Large intestine (tissue), 3 donors: ENCODE data around the gene IFIT1B. TPM values are rescaled to one million over a fixed set of nuclear protein-coding genes. Genes with fewer than 3 reads are reported as not detected.

Experiments used
- DNase-seq, 2 donors: peaks; one replicate each; pipeline versions ENCODE4 v3.0.0 to v3.0.0-alpha.2; 2013
- H3K27ac ChIP-seq: one replicate; pipeline ENCODE4 v1.5.1; 2013; ENCODE audit warnings: low read length
- H3K27me3 ChIP-seq: 2 replicates; pipeline ENCODE4 v1.6.1; 2013; ENCODE audit warnings: low read length; ENCODE audit not compliant: control insufficient read depth, insufficient read depth
- H3K36me3 ChIP-seq: 2 replicates; pipeline ENCODE4 v1.6.1; 2013; ENCODE audit warnings: low read length; ENCODE audit not compliant: control insufficient read depth, insufficient read depth
- H3K4me1 ChIP-seq: one replicate; pipeline ENCODE4 v1.6.1; 2013; ENCODE audit warnings: low read length; ENCODE audit not compliant: control insufficient read depth, insufficient read depth
- H3K4me3 ChIP-seq: one replicate; pipeline ENCODE4 v1.5.1; 2013; ENCODE audit warnings: low read length
- H3K9me3 ChIP-seq: one replicate; pipeline ENCODE4 v1.6.1; 2013; ENCODE audit warnings: mild to moderate bottlenecking, low read depth, low read length, moderate library complexity; ENCODE audit not compliant: control insufficient read depth
- WGBS: methylation state at CpG from one replicate; pipeline ENCODE4 v1.1.5; 2013; ENCODE audit warnings: low lambda C conversion rate; ENCODE audit not compliant: insufficient coverage; 5-methylcytosine and 5-hydroxymethylcytosine counted together
- polyA plus RNA-seq: library from polyadenylated mRNA; unstranded; fragments of 120-200 nt; gene quantifications from one replicate; pipeline ENCODE4 v1.2.1, GENCODE V29; 2013

IFIT1B gene
- polyA plus RNA-seq, 1 donor: 0.34 TPM

- Histone ChIP-seq H3K4me3 (no peak overlapping the region), H3K27ac (no peak overlapping the region), H3K27me3 (no peaks in the 10 kb centered on the region), H3K36me3 (no peaks in the 10 kb centered on the region), H3K9me3 (no peaks in the 10 kb centered on the region), H3K4me1 (peaks cover 18% of the 10 kb centered on the region)
- no CpG with 5 or more reads among the region's 6 CpGs for whole genome bisulfite sequencing
- no peak for DNase-seq
Measured at GRCh38 chr10:89363729-89364442, 14.0 kb upstream of the IFIT1B start.

DNA sequence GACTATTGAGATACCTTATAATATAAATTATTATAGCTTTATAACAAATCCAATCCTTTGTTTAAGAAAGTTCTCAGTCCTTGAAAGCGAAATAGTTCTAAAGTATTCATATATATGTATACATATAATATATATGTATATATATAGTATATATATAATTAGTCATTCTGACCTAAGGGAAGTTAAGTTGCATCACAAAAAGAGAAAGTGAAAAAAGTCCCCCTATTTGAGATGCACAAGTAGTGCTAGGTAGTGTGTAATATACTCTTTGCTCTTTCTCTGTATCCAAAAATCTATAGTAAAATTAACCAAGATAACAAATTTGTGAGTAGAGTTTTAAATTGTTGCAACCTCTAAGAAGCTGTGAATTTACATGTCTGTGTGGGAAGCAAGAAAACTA is 13.3 kb upstream of the IFIT1B start:
- WGBS: no CpG with 5 or more reads among the region's 1 CpG

DNA sequence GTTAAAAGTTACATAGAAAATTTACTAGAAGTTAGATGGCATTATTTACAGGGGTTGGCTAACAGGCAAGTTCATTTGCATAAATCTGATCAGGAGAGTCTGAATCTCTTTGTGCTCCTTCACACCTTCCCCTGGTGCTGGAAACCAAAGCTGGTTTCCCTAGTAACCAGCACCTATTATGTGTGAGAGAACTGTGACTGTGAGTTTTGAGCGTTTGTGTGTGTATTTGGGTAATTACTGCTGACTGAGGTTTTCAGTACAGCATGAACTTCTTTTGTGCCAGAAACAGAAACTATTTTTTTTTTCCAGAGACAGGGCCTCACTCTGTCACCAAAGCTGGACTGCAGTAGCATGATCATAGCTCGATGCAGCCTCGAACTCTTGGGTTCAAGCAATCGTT is 10.3 kb upstream of the IFIT1B start:
- WGBS: 72% methylated on average over 2 of the region's 4 CpGs
- DNase-seq: peak in 1 of 2 donors; percentile 57
- Histone ChIP-seq H3K36me3 (no peaks in the 10 kb centered on the region), H3K27me3 (no peaks in the 10 kb centered on the region), H3K9me3 (no peaks in the 10 kb centered on the region), H3K4me3 (no peak overlapping the region), H3K27ac (peak overlapping the region; percentile 47), H3K4me1 (peaks cover 18% of the 10 kb centered on the region)

More for the DNA sequence above, 13.3 kb upstream of the IFIT1B start:
- Histone ChIP-seq H3K4me1 (peaks cover 21% of the 10 kb centered on the region), H3K27ac (no peak overlapping the region), H3K27me3 (no peaks in the 10 kb centered on the region), H3K9me3 (no peaks in the 10 kb centered on the region), H3K4me3 (no peak overlapping the region), H3K36me3 (no peaks in the 10 kb centered on the region)
- DNase-seq: no peak

GRCh38 chr10:89368129-89368528 is 9.7 kb upstream of the IFIT1B start:
- Histone ChIP-seq H3K27me3 (no peaks in the 10 kb centered on the region), H3K36me3 (no peaks in the 10 kb centered on the region), H3K4me1 (peaks cover 16% of the 10 kb centered on the region), H3K9me3 (no peaks in the 10 kb centered on the region), H3K4me3 (no peak overlapping the region), H3K27ac (peak overlapping the region; percentile 47)
- no peak for DNase-seq
- no CpG with 5 or more reads among the region's 1 CpG for WGBS

DNA sequence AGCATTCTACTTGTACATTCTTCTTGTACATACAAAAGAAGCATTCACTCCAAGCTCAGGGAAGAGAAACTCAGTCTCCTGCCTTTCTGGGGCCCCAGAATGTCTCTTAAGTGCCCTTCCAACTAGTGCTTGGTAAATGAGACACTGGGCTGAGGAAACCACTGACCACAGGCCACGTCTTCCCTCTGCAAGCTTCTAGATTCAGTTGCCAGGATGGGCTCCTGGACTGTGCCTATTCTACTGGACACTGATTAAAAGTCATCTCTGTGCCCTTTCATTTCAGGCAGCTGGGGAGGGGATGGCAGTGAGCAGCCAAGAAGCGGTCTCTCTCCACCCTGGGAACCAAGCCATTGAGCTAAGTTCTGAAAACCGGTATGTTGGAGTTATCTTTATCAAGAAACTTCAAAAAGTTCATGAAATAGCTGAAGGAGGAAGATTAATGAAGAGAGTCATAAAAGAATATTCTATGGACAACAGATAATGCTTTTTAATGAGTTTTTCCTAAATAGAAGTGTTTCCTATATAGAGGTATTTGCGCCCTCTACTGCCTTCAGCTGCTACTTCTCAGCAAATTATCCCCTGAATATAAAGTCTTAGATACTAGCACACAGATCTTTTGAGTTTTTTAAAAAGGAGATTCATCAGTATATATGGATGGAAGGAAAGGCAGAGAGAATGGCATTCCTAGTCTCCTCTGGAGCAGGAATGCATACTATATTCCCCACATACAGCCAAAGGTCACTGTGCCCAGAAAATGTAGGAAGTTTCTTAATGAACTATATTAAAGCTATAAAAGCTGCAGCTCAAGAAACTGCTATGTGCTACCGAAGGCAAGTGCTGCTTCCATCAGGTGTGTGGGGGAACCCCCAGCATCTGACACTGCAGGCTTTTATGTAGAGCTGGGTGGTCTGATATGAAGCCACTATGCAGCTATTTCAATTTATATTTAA is 8.4 kb upstream of the IFIT1B start:
- H3K4me1 ChIP-seq: peaks cover 24% of the 10 kb centered on the region
- H3K9me3 ChIP-seq: no peaks in the 10 kb centered on the region
- H3K36me3 ChIP-seq: no peaks in the 10 kb centered on the region
- no peak overlapping the region for H3K27ac ChIP-seq
- DNase-seq: peak in 1 of 2 donors; percentile 31
- H3K27me3 ChIP-seq: no peaks in the 10 kb centered on the region
- 70% methylated on average over 2 of the region's 5 CpGs for WGBS
- H3K4me3 ChIP-seq: no peak overlapping the region

- no peaks in the 10 kb centered on the region for H3K9me3 ChIP-seq
Measured at GRCh38 chr10:89371079-89371478, 6.8 kb upstream of the IFIT1B start.

GRCh38 chr10:89371987-89372386 is 5.9 kb upstream of the IFIT1B start:
- WGBS: no CpG with 5 or more reads among the region's 3 CpGs
- Histone ChIP-seq H3K36me3 (no peaks in the 10 kb centered on the region), H3K27me3 (no peaks in the 10 kb centered on the region), H3K9me3 (no peaks in the 10 kb centered on the region), H3K4me3 (no peak overlapping the region), H3K4me1 (peaks cover 29% of the 10 kb centered on the region), H3K27ac (no peak overlapping the region)
- DNase-seq: peak in 1 of 2 donors; percentile 43

More at GRCh38 chr10:89371079-89371478, 6.8 kb upstream of the IFIT1B start:
- Histone ChIP-seq H3K4me1 (peaks cover 29% of the 10 kb centered on the region), H3K4me3 (no peak overlapping the region), H3K27me3 (no peaks in the 10 kb centered on the region), H3K27ac (no peak overlapping the region), H3K36me3 (no peaks in the 10 kb centered on the region)
- no peak for DNase-seq

DNA sequence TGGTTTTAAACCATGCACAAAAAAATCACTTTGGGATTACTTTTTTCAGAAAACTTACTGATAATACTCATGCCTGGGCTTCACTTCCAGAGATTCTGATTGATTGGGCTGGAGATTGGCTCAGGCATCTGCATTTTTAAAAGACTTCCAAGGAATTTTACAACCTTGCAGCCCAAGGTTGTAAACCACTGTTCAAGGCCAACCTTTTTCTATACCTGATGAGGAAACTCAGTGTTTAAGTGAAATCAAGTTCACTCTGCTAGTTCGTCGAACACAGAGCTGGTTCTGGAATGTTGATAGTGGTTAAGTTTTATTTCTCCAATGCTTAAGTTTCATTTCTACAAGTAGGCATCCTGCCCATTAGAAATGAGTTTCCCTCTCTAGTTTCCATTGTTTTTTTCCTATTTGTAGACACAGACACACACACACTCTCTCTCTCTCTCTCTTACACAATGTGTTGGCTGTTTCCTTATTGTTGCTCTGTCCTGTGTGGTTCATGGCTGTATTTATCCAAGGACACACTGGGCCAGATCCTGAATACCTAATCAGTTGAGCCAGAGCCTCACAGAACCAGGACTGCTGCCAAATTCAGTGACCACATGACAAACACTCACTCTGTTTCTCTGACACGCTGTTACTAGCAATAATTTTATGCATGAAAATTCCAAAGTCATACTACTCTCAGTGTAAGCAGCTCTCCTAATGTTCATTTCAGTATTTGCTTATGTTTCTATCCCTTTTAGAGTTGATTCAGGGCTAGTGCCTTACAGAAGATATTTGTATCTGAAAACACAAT is 3.7 kb upstream of the IFIT1B start:
- WGBS: no CpG with 5 or more reads among the region's 3 CpGs
- Histone ChIP-seq H3K4me3 (no peak overlapping the region), H3K9me3 (no peaks in the 10 kb centered on the region), H3K27me3 (no peaks in the 10 kb centered on the region), H3K36me3 (no peaks in the 10 kb centered on the region), H3K27ac (peak overlapping the region; percentile 79), H3K4me1 (peaks cover 20% of the 10 kb centered on the region)
- DNase-seq: peak; percentile 72 to 86

- no peaks in the 10 kb centered on the region for H3K9me3 ChIP-seq
- peak overlapping the region; percentile 79 for H3K27ac ChIP-seq
- no peaks in the 10 kb centered on the region for H3K27me3 ChIP-seq
- no peaks in the 10 kb centered on the region for H3K36me3 ChIP-seq
- no peak for DNase-seq
- H3K4me3 ChIP-seq: no peak overlapping the region
- peaks cover 16% of the 10 kb centered on the region for H3K4me1 ChIP-seq
Measured at GRCh38 chr10:89374713-89375141, 3.1 kb upstream of the IFIT1B start.

DNA sequence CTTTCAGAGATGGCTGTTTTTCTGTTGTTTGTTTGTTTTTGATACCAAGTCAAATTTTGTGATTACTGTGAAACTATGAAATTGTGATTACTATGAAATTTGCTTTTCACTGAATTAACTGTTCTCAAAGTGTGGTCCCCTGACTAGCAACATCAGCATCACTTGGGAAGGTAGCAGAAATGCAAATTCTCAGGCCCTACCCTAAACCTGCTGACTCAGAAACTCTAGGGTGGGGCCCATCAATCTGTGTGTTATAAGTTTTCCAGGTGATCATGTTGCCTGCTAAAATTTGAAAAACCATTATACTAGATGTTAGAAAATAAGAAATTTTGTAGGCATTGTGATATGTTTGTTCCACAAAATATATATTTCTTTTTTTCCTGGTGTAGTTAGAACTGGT is 1.2 kb downstream of the IFIT1B start:
- Histone ChIP-seq H3K4me3 (no peak overlapping the region), H3K4me1 (peaks cover 8% of the 10 kb centered on the region), H3K36me3 (no peaks in the 10 kb centered on the region), H3K27ac (no peak overlapping the region), H3K9me3 (no peaks in the 10 kb centered on the region), H3K27me3 (no peaks in the 10 kb centered on the region)
- no peak for DNase-seq
